Neural cell (in vitro differentiated cells): ENCODE measurements around the gene ZCCHC2.

Experiments
- EP300 ChIP-seq: fragments of 450-650 bp; conservative IDR thresholded peaks from 2 replicates; pipeline ENCODE4 v1.6.1; 2014; ENCODE audit warnings: antibody characterized with exemption, mild to moderate bottlenecking, moderate library complexity; ENCODE audit not compliant: poor library complexity, severe bottlenecking
- EZH2 ChIP-seq: fragments of 200-600, 300-800 bp; shearing (Covaris generic), sonication (generic); IDR thresholded peaks from 2 replicates; pipeline ENCODE4 v1.6.1; 2014; ENCODE audit warnings: antibody characterized with exemption, low read length, borderline replicate concordance, mild to moderate bottlenecking; ENCODE audit not compliant: insufficient read depth, poor library complexity, severe bottlenecking
- MXI1 ChIP-seq: fragments of 450-650 bp; conservative IDR thresholded peaks from 2 replicates; pipeline ENCODE4 v1.6.1; 2014; ENCODE audit warnings: antibody characterized with exemption, mild to moderate bottlenecking; ENCODE audit not compliant: poor library complexity, severe bottlenecking
- POLR2AphosphoS5 ChIP-seq: IDR thresholded peaks from 2 replicates; pipeline ENCODE4 v1.6.1; 2012
- RAD21 ChIP-seq: fragments of 450-650 bp; conservative IDR thresholded peaks from 2 replicates; pipeline ENCODE4 v1.6.1; 2014; ENCODE audit warnings: antibody characterized with exemption, mild to moderate bottlenecking, moderate library complexity
- SMC3 ChIP-seq: fragments of 450-650 bp; conservative IDR thresholded peaks from 2 replicates; pipeline ENCODE4 v1.6.1; 2014; ENCODE audit warnings: antibody characterized with exemption, mild to moderate bottlenecking, moderate library complexity; ENCODE audit not compliant: poor library complexity
- TAF1 ChIP-seq: IDR thresholded peaks from 2 replicates; pipeline ENCODE4 v1.6.1; 2012; ENCODE audit warnings: low read depth
- TF ChIP-seq, protein P1 (sequence below): fragments of 450-650 bp; IDR thresholded peaks from 2 replicates; pipeline ENCODE4 v1.5.1; 2014; ENCODE audit warnings: antibody characterized with exemption, mild to moderate bottlenecking, moderate library complexity; ENCODE audit not compliant: poor library complexity, severe bottlenecking
- TF ChIP-seq, protein P2 (sequence below): IDR thresholded peaks from 2 replicates; pipeline ENCODE4 v1.6.1; 2012; ENCODE audit warnings: borderline replicate concordance

GRCh38 chr18:62621546-62621945 is 98.7 kb downstream of the ZCCHC2 start:
- TF ChIP-seq, protein P1, sequence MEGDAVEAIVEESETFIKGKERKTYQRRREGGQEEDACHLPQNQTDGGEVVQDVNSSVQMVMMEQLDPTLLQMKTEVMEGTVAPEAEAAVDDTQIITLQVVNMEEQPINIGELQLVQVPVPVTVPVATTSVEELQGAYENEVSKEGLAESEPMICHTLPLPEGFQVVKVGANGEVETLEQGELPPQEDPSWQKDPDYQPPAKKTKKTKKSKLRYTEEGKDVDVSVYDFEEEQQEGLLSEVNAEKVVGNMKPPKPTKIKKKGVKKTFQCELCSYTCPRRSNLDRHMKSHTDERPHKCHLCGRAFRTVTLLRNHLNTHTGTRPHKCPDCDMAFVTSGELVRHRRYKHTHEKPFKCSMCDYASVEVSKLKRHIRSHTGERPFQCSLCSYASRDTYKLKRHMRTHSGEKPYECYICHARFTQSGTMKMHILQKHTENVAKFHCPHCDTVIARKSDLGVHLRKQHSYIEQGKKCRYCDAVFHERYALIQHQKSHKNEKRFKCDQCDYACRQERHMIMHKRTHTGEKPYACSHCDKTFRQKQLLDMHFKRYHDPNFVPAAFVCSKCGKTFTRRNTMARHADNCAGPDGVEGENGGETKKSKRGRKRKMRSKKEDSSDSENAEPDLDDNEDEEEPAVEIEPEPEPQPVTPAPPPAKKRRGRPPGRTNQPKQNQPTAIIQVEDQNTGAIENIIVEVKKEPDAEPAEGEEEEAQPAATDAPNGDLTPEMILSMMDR: no peak
- TF ChIP-seq POLR2AphosphoS5 (no peak), SMC3 (no peak), TAF1 (no peak), MXI1 (no peak), EZH2 (no peak), RAD21 (no peak), EP300 (no peak)
- TF ChIP-seq, protein P2, sequence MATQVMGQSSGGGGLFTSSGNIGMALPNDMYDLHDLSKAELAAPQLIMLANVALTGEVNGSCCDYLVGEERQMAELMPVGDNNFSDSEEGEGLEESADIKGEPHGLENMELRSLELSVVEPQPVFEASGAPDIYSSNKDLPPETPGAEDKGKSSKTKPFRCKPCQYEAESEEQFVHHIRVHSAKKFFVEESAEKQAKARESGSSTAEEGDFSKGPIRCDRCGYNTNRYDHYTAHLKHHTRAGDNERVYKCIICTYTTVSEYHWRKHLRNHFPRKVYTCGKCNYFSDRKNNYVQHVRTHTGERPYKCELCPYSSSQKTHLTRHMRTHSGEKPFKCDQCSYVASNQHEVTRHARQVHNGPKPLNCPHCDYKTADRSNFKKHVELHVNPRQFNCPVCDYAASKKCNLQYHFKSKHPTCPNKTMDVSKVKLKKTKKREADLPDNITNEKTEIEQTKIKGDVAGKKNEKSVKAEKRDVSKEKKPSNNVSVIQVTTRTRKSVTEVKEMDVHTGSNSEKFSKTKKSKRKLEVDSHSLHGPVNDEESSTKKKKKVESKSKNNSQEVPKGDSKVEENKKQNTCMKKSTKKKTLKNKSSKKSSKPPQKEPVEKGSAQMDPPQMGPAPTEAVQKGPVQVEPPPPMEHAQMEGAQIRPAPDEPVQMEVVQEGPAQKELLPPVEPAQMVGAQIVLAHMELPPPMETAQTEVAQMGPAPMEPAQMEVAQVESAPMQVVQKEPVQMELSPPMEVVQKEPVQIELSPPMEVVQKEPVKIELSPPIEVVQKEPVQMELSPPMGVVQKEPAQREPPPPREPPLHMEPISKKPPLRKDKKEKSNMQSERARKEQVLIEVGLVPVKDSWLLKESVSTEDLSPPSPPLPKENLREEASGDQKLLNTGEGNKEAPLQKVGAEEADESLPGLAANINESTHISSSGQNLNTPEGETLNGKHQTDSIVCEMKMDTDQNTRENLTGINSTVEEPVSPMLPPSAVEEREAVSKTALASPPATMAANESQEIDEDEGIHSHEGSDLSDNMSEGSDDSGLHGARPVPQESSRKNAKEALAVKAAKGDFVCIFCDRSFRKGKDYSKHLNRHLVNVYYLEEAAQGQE: no peak
